Right lobe of liver (tissue), 4 donors: ENCODE results near the gene HACD4.

ENCODE experiments used
- POLR2A ChIP-seq: fragments of 450-650 bp; IDR thresholded peaks from one replicate; pipeline ENCODE4 v1.6.1; 2017; ENCODE audit warnings: antibody characterized with exemption, mild to moderate bottlenecking
- TF ChIP-seq, protein P1 (sequence below), 4 donors: fragments of 200-600 bp in 3 of 4; fragments of 450-650 bp in 1 of 4; IDR thresholded peaks; one replicate each; pipeline versions ENCODE4 v1.5.1 to v1.8.0; 2016 to 2022; ENCODE audit warnings: antibody characterized with exemption in 4 of 4, mild to moderate bottlenecking in 2 of 4
- donor health status: DM: no; HTN: no; CAD: no.
- donor health status: DM: no; HTN: no; CAD: no.
- donor health status: DM: no; HTN: yes; CAD: no.

DNA sequence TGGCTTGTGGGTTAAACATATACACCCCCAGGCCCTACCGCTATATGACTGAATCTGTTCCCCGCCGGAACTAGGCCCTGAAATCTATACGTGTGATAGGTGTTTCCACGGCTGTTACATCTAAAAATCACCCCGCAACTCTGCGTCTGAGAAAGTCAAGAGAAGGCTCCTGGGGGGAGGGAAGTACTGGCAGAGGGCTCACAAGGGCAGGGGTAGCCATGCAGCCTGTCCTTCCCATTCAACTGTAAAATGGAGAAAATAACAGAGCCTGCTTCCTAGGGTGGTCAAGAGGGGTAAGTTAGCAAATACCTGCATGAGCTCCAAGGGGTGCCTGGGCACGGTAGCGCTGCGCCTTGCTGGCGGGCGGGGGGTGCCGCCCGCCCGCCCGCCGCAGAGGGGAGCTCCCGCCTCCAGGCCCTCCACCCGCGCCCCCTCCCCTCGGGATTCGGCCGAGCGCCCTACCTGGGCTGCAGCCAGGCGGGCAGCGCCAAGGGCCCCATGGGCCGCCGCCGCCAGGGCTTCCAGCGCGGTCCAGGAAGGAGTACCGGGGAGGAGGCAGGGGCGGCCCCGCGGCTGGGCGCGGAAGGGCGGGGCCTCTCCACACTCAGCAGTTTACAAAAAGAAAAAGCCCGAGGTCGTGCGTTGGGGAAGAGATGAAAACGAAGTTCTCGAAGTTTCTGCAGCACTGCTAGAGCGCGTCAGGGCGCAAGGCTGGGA is at the start of gene HACD4:
- TF ChIP-seq, protein P1, sequence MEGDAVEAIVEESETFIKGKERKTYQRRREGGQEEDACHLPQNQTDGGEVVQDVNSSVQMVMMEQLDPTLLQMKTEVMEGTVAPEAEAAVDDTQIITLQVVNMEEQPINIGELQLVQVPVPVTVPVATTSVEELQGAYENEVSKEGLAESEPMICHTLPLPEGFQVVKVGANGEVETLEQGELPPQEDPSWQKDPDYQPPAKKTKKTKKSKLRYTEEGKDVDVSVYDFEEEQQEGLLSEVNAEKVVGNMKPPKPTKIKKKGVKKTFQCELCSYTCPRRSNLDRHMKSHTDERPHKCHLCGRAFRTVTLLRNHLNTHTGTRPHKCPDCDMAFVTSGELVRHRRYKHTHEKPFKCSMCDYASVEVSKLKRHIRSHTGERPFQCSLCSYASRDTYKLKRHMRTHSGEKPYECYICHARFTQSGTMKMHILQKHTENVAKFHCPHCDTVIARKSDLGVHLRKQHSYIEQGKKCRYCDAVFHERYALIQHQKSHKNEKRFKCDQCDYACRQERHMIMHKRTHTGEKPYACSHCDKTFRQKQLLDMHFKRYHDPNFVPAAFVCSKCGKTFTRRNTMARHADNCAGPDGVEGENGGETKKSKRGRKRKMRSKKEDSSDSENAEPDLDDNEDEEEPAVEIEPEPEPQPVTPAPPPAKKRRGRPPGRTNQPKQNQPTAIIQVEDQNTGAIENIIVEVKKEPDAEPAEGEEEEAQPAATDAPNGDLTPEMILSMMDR (IDR thresholded peaks at IDR 0.05): no peak
- no peak for TF ChIP-seq POLR2A
